KMS-11 (cell line): ENCODE results near the gene ZDHHC18.

Experiments used
- H2AFZ ChIP-seq: fragments of 200-600 bp; sonication (generic); 2 replicates; pipeline ENCODE4 v1.6.1; 2016; ENCODE audit warnings: antibody characterized with exemption, mixed run types, low read depth
- H3K27ac ChIP-seq: fragments of 200-600 bp; sonication (generic); 2 replicates; pipeline ENCODE4 v1.6.1; 2016; ENCODE audit warnings: mild to moderate bottlenecking, mixed run types
- H3K27me3 ChIP-seq: fragments of 200-600 bp; sonication (generic); 2 replicates; pipeline ENCODE4 v1.6.1; 2017; ENCODE audit warnings: mild to moderate bottlenecking, low read depth, mixed run types, moderate library complexity; ENCODE audit not compliant: insufficient read depth
- H3K36me3 ChIP-seq: fragments of 200-600 bp; sonication (generic); 2 replicates; pipeline ENCODE4 v1.6.1; 2017; ENCODE audit warnings: mild to moderate bottlenecking, mixed run types; ENCODE audit not compliant: insufficient read depth
- H3K4me1 ChIP-seq: fragments of 200-600 bp; sonication (generic); 2 replicates; pipeline ENCODE4 v1.6.1; 2016; ENCODE audit warnings: mild to moderate bottlenecking, low read depth, mixed run types; ENCODE audit not compliant: poor library complexity, severe bottlenecking
- H3K4me2 ChIP-seq: fragments of 200-600 bp; sonication (generic); 2 replicates; pipeline ENCODE4 v1.7.0; 2016; ENCODE audit warnings: mild to moderate bottlenecking, mixed run types
- H3K4me3 ChIP-seq: fragments of 200-600 bp; sonication (generic); IDR thresholded peaks from 2 replicates; pipeline ENCODE4 v1.6.1; 2017; ENCODE audit warnings: low read depth, low read length, mixed read lengths; ENCODE audit not compliant: insufficient read depth
- H3K79me2 ChIP-seq: fragments of 200-600 bp; sonication (generic); 2 replicates; pipeline ENCODE4 v1.6.1; 2016; ENCODE audit warnings: low read depth, mixed run types; ENCODE audit not compliant: insufficient read depth
- H3K9ac ChIP-seq: fragments of 200-600 bp; sonication (generic); 2 replicates; pipeline ENCODE4 v1.6.1; 2016; ENCODE audit warnings: mild to moderate bottlenecking, mixed run types
- H4K20me1 ChIP-seq: fragments of 200-600 bp; sonication (generic); 2 replicates; pipeline ENCODE4 v1.6.1; 2016; ENCODE audit warnings: mild to moderate bottlenecking, mixed run types; ENCODE audit not compliant: insufficient read depth
- CTCF ChIP-seq: fragments of 200-600 bp; sonication (generic); conservative IDR thresholded peaks from 2 replicates; pipeline ENCODE4 v1.6.1; 2017; ENCODE audit warnings: low read depth, mild to moderate bottlenecking, antibody characterized with exemption, low read length, moderate library complexity, mixed read lengths

The ZDHHC18 gene

GRCh38 chr1:26827663-26828062 lies 1.2 kb downstream of the ZDHHC18 start:
- H3K4me3 ChIP-seq: no peak overlapping the region
- peak overlapping the region; percentile 80 for H3K4me2 ChIP-seq
- TF ChIP-seq CTCF: no peak
- H3K27me3 ChIP-seq: no peaks in the 10 kb centered on the region
- H3K36me3 ChIP-seq: no peaks in the 10 kb centered on the region
- peak overlapping the region; percentile 46; the same call in 1 of the 2 replicates for H3K9ac ChIP-seq
- peaks cover 57% of the 10 kb centered on the region for H3K4me1 ChIP-seq
- H4K20me1 ChIP-seq: no peaks in the 10 kb centered on the region
- no peak overlapping the region for H2AFZ ChIP-seq
- no peak overlapping the region for H3K27ac ChIP-seq
- peaks cover 44% of the 10 kb centered on the region for H3K79me2 ChIP-seq

- Histone ChIP-seq H3K36me3 (no peaks in the 10 kb centered on the region), H3K27me3 (no peaks in the 10 kb centered on the region), H3K79me2 (peaks cover 44% of the 10 kb centered on the region), H3K4me1 (peaks cover 65% of the 10 kb centered on the region), H3K4me3 (no peak overlapping the region), H3K4me2 (peak overlapping the region; percentile 25; the same call in 1 of the 2 replicates), H2AFZ (no peak overlapping the region), H3K9ac (no peak overlapping the region), H4K20me1 (no peaks in the 10 kb centered on the region), H3K27ac (no peak overlapping the region)
- TF ChIP-seq CTCF: no peak
These were observed 2.0 kb downstream of the ZDHHC18 start for GRCh38 chr1:26828411-26828991.

GRCh38 chr1:26829184-26829911 lies 2.9 kb downstream of the ZDHHC18 start:
- TF ChIP-seq CTCF: no peak
- H3K9ac ChIP-seq: no peak overlapping the region

GRCh38 chr1:26831059-26831458 lies 4.6 kb downstream of the ZDHHC18 start:
- Histone ChIP-seq H3K9ac (no peak overlapping the region), H3K27me3 (no peaks in the 10 kb centered on the region), H3K36me3 (no peaks in the 10 kb centered on the region), H4K20me1 (no peaks in the 10 kb centered on the region), H3K4me1 (peaks cover 81% of the 10 kb centered on the region), H3K4me2 (no peak overlapping the region), H2AFZ (no peak overlapping the region), H3K27ac (no peak overlapping the region; the same call in 1 of the 2 replicates), H3K4me3 (no peak overlapping the region), H3K79me2 (peaks cover 44% of the 10 kb centered on the region)
- TF ChIP-seq CTCF: no peak

More at GRCh38 chr1:26829184-26829911, 2.9 kb downstream of the ZDHHC18 start:
- H4K20me1 ChIP-seq: no peaks in the 10 kb centered on the region
- peaks cover 74% of the 10 kb centered on the region for H3K4me1 ChIP-seq
- no peak overlapping the region for H2AFZ ChIP-seq
- no peaks in the 10 kb centered on the region for H3K36me3 ChIP-seq
- H3K4me2 ChIP-seq: no peak overlapping the region
- peaks cover 44% of the 10 kb centered on the region for H3K79me2 ChIP-seq
- no peaks in the 10 kb centered on the region for H3K27me3 ChIP-seq
- no peak overlapping the region for H3K4me3 ChIP-seq
- H3K27ac ChIP-seq: no peak overlapping the region
